ENCODE results near the gene TBC1D3G. TPM values are rescaled to one million over a fixed set of nuclear protein-coding genes. Genes with fewer than 3 reads are reported as not detected.
"Not testable (repeated sequence)": the region's sequence is repeated elsewhere in the genome, so short reads cannot be mapped to it uniquely, and the experiment has no call there.

Gene TBC1D3G
- polyA plus RNA-seq, 3 donors, result not detected

- not testable (repeated sequence) for H2AFZ ChIP-seq (ENCODE audit: insufficient read depth, low read depth, low read length, poor library complexity, severe bottlenecking); H4K20me1 ChIP-seq (ENCODE audit: insufficient read depth, low read length)
- whole genome bisulfite sequencing (ENCODE audit: insufficient coverage), result no CpG with 5 or more reads among the region's 1 CpG
Measured at GRCh38 chr17:36295161-36295560, 28.5 kb upstream of the TBC1D3G start.

GRCh38 chr17:36315736-36316135 is 7.9 kb upstream of the TBC1D3G start:
- H3K36me3 Mint-ChIP-seq; H2AFZ ChIP-seq (ENCODE audit: insufficient read depth, low read depth, low read length, poor library complexity, severe bottlenecking); H3K4me1 Mint-ChIP-seq; H3K4me3 Mint-ChIP-seq; H4K20me1 ChIP-seq (ENCODE audit: insufficient read depth, low read length); H3K27ac ChIP-seq (ENCODE audit: low read depth in 1 of 2, low read length in 2 of 2); H3K9me3 Mint-ChIP-seq; H3K4me1 ChIP-seq (ENCODE audit: control insufficient read depth in 1 of 2, insufficient read depth in 2 of 2, low read length in 2 of 2); H3K27ac Mint-ChIP-seq; H3K9me3 ChIP-seq (replicated peaks in 1 of 2; ENCODE audit: control insufficient read depth in 1 of 2, insufficient read depth in 1 of 2, low read length in 2 of 2); DNase-seq; H3K9ac ChIP-seq (ENCODE audit: insufficient read depth, low read length, poor library complexity, severe bottlenecking); H3K79me2 ChIP-seq (ENCODE audit: insufficient read depth, low read length); H3K36me3 ChIP-seq (replicated peaks in 1 of 2; ENCODE audit: control insufficient read depth in 1 of 2, insufficient read depth in 2 of 2, low read length in 2 of 2); H3K4me2 ChIP-seq (replicated peaks; ENCODE audit: extremely low read depth, low read length, poor library complexity, severe bottlenecking); H3K4me3 ChIP-seq (replicated peaks in 1 of 3; ENCODE audit: low read depth in 2 of 3, low read length in 3 of 3); H3K27me3 Mint-ChIP-seq (ENCODE audit: low read depth in 3 of 3); intact Hi-C loops (cut with micrococcal nuclease); H3K27me3 ChIP-seq (ENCODE audit: control insufficient read depth in 2 of 2, insufficient read depth in 2 of 2, low read length in 2 of 2): not testable (repeated sequence)
- no CpG with 5 or more reads among the region's 2 CpGs for WGBS (ENCODE audit: insufficient coverage)

More at GRCh38 chr17:36295161-36295560, 28.5 kb upstream of the TBC1D3G start:
- H3K79me2 ChIP-seq (ENCODE audit: insufficient read depth, low read length); H3K9me3 Mint-ChIP-seq; H3K4me1 ChIP-seq (ENCODE audit: control insufficient read depth in 1 of 2, insufficient read depth in 2 of 2, low read length in 2 of 2); H3K9ac ChIP-seq (ENCODE audit: insufficient read depth, low read length, poor library complexity, severe bottlenecking); H3K4me1 Mint-ChIP-seq; H3K4me2 ChIP-seq (replicated peaks; ENCODE audit: extremely low read depth, low read length, poor library complexity, severe bottlenecking); DNase-seq; H3K4me3 ChIP-seq (replicated peaks in 1 of 3; ENCODE audit: low read depth in 2 of 3, low read length in 3 of 3); H3K27ac Mint-ChIP-seq; H3K4me3 Mint-ChIP-seq; H3K9me3 ChIP-seq (replicated peaks in 1 of 2; ENCODE audit: control insufficient read depth in 1 of 2, insufficient read depth in 1 of 2, low read length in 2 of 2); H3K27ac ChIP-seq (ENCODE audit: low read depth in 1 of 2, low read length in 2 of 2); H3K27me3 ChIP-seq (ENCODE audit: control insufficient read depth in 2 of 2, insufficient read depth in 2 of 2, low read length in 2 of 2); intact Hi-C loops (cut with micrococcal nuclease); H3K27me3 Mint-ChIP-seq (ENCODE audit: low read depth in 3 of 3); H3K36me3 Mint-ChIP-seq; H3K36me3 ChIP-seq (replicated peaks in 1 of 2; ENCODE audit: control insufficient read depth in 1 of 2, insufficient read depth in 2 of 2, low read length in 2 of 2): not testable (repeated sequence)

GRCh38 chr17:36362496-36362895 is 38.8 kb downstream of the TBC1D3G start:
- H3K4me2 ChIP-seq (replicated peaks; ENCODE audit: extremely low read depth, low read length, poor library complexity, severe bottlenecking); H3K36me3 Mint-ChIP-seq; DNase-seq; H3K27me3 ChIP-seq (ENCODE audit: control insufficient read depth in 2 of 2, insufficient read depth in 2 of 2, low read length in 2 of 2); H3K27me3 Mint-ChIP-seq (ENCODE audit: low read depth in 3 of 3); H3K9me3 Mint-ChIP-seq; intact Hi-C loops (cut with micrococcal nuclease); H3K27ac ChIP-seq (ENCODE audit: low read depth in 1 of 2, low read length in 2 of 2); H3K9ac ChIP-seq (ENCODE audit: insufficient read depth, low read length, poor library complexity, severe bottlenecking); H3K4me1 Mint-ChIP-seq; H4K20me1 ChIP-seq (ENCODE audit: insufficient read depth, low read length); H3K27ac Mint-ChIP-seq; H3K4me1 ChIP-seq (ENCODE audit: control insufficient read depth in 1 of 2, insufficient read depth in 2 of 2, low read length in 2 of 2); H2AFZ ChIP-seq (ENCODE audit: insufficient read depth, low read depth, low read length, poor library complexity, severe bottlenecking); H3K9me3 ChIP-seq (replicated peaks in 1 of 2; ENCODE audit: control insufficient read depth in 1 of 2, insufficient read depth in 1 of 2, low read length in 2 of 2); H3K4me3 ChIP-seq (replicated peaks in 1 of 3; ENCODE audit: low read depth in 2 of 3, low read length in 3 of 3); H3K79me2 ChIP-seq (ENCODE audit: insufficient read depth, low read length); H3K36me3 ChIP-seq (replicated peaks in 1 of 2; ENCODE audit: control insufficient read depth in 1 of 2, insufficient read depth in 2 of 2, low read length in 2 of 2); H3K4me3 Mint-ChIP-seq: not testable (repeated sequence)
- no CpG with 5 or more reads among the region's 6 CpGs for WGBS (ENCODE audit: insufficient coverage)

GRCh38 chr17:36375938-36376337 is 52.3 kb downstream of the TBC1D3G start:
- WGBS (ENCODE audit: insufficient coverage), result no CpG with 5 or more reads among the region's 7 CpGs

More at GRCh38 chr17:36375938-36376337, 52.3 kb downstream of the TBC1D3G start:
- H3K9ac ChIP-seq (ENCODE audit: insufficient read depth, low read length, poor library complexity, severe bottlenecking); intact Hi-C loops (cut with micrococcal nuclease); H3K27ac ChIP-seq (ENCODE audit: low read depth in 1 of 2, low read length in 2 of 2); H3K79me2 ChIP-seq (ENCODE audit: insufficient read depth, low read length); DNase-seq; H3K4me2 ChIP-seq (replicated peaks; ENCODE audit: extremely low read depth, low read length, poor library complexity, severe bottlenecking); H3K9me3 Mint-ChIP-seq; H3K4me3 Mint-ChIP-seq; H3K27me3 ChIP-seq (ENCODE audit: control insufficient read depth in 2 of 2, insufficient read depth in 2 of 2, low read length in 2 of 2); H3K4me1 Mint-ChIP-seq; H2AFZ ChIP-seq (ENCODE audit: insufficient read depth, low read depth, low read length, poor library complexity, severe bottlenecking); H3K9me3 ChIP-seq (replicated peaks in 1 of 2; ENCODE audit: control insufficient read depth in 1 of 2, insufficient read depth in 1 of 2, low read length in 2 of 2); H3K36me3 Mint-ChIP-seq; H3K36me3 ChIP-seq (replicated peaks in 1 of 2; ENCODE audit: control insufficient read depth in 1 of 2, insufficient read depth in 2 of 2, low read length in 2 of 2); H3K4me3 ChIP-seq (replicated peaks in 1 of 3; ENCODE audit: low read depth in 2 of 3, low read length in 3 of 3); H3K27ac Mint-ChIP-seq; H3K4me1 ChIP-seq (ENCODE audit: control insufficient read depth in 1 of 2, insufficient read depth in 2 of 2, low read length in 2 of 2); H3K27me3 Mint-ChIP-seq (ENCODE audit: low read depth in 3 of 3); H4K20me1 ChIP-seq (ENCODE audit: insufficient read depth, low read length): not testable (repeated sequence)
